SK-N-SH treated with all-trans-retinoic acid at 6 μM for 48 hours (cell line): ENCODE data around the gene SLC16A13.

ENCODE experiments used
- ATAC-seq: fragments of 200-7000 bp; cut with Tn5 transposase; 3 replicates; pipeline ENCODE4 v1.9.1; 2020; ENCODE audit warnings: mild to moderate bottlenecking, moderate library complexity
- ARNTL ChIP-seq: fragments of 450-650 bp; formaldehyde crosslinking; IDR thresholded peaks from 2 replicates; pipeline ENCODE4 v1.5.0; 2020; ENCODE audit warnings: low read depth, mild to moderate bottlenecking, moderate library complexity, borderline replicate concordance
- BACH2 ChIP-seq: fragments of 250-450 bp; sonication (Bioruptor Pico); IDR thresholded peaks from 2 replicates; pipeline ENCODE4 v1.9.0; 2021; ENCODE audit warnings: mild to moderate bottlenecking, borderline replicate concordance
- CREB5 ChIP-seq: fragments of 250-450 bp; sonication (Bioruptor Pico); IDR thresholded peaks from 2 replicates; pipeline ENCODE4 v1.5.1; 2020; ENCODE audit warnings: low read depth, mild to moderate bottlenecking, moderate library complexity
- CSDC2 ChIP-seq: fragments of 250-450 bp; sonication (Bioruptor Pico); IDR thresholded peaks from 2 replicates; pipeline ENCODE4 v1.5.0; 2020; ENCODE audit warnings: mild to moderate bottlenecking, moderate library complexity
- CSRNP3 ChIP-seq: fragments of 250-450 bp; sonication (Bioruptor Pico); IDR thresholded peaks from 2 replicates; pipeline ENCODE4 v1.5.1; 2021; ENCODE audit warnings: mild to moderate bottlenecking, moderate library complexity
- ESRRG ChIP-seq: fragments of 250-450 bp; sonication (Bioruptor Pico); IDR thresholded peaks from 2 replicates; pipeline ENCODE4 v1.6.1; 2021; ENCODE audit warnings: mild to moderate bottlenecking
- GLIS3 ChIP-seq: fragments of 250-450 bp; sonication (Bioruptor Pico); IDR thresholded peaks from 2 replicates; pipeline ENCODE4 v1.5.0; 2020; ENCODE audit warnings: mild to moderate bottlenecking, moderate library complexity
- ISL1 ChIP-seq: fragments of 250-450 bp; sonication (Bioruptor Pico); IDR thresholded peaks from 2 replicates; pipeline ENCODE4 v2.1.2; 2022; ENCODE audit warnings: mild to moderate bottlenecking, moderate library complexity
- PATZ1 ChIP-seq: fragments of 250-450 bp; sonication (Bioruptor Pico); IDR thresholded peaks from 2 replicates; pipeline ENCODE4 v1.8.0; 2020; ENCODE audit warnings: mild to moderate bottlenecking, moderate library complexity, borderline replicate concordance
- POU6F1 ChIP-seq: fragments of 250-450 bp; sonication (Bioruptor Pico); IDR thresholded peaks from 2 replicates; pipeline ENCODE4 v1.8.0; 2021; ENCODE audit warnings: low read depth, mild to moderate bottlenecking, moderate library complexity, borderline replicate concordance
- PPARA ChIP-seq: fragments of 250-450 bp; sonication (Bioruptor Pico); IDR thresholded peaks from 2 replicates; pipeline ENCODE4 v1.5.0; 2020; ENCODE audit warnings: mild to moderate bottlenecking, borderline replicate concordance
- RARB ChIP-seq: fragments of 250-450 bp; sonication (Bioruptor Pico); IDR thresholded peaks from 2 replicates; pipeline ENCODE4 v1.8.0; 2021; ENCODE audit warnings: mild to moderate bottlenecking, moderate library complexity
- SNAI2 ChIP-seq: fragments of 250-450 bp; sonication (Bioruptor Pico); IDR thresholded peaks from 2 replicates; pipeline ENCODE4 v1.5.0; 2020; ENCODE audit warnings: mild to moderate bottlenecking, moderate library complexity
- TCF4 ChIP-seq: fragments of 250-450 bp; sonication (Bioruptor Pico); IDR thresholded peaks from 2 replicates; pipeline ENCODE4 v1.8.0; 2021; ENCODE audit warnings: mild to moderate bottlenecking, moderate library complexity, borderline replicate concordance
- TSHZ2 ChIP-seq: fragments of 250-450 bp; sonication (Bioruptor Pico); IDR thresholded peaks from 2 replicates; pipeline ENCODE4 v1.5.0; 2020; ENCODE audit warnings: mild to moderate bottlenecking, moderate library complexity
- ZC3H10 ChIP-seq: fragments of 250-450 bp; sonication (Bioruptor Pico); IDR thresholded peaks from 2 replicates; pipeline ENCODE4 v1.5.1; 2021; ENCODE audit warnings: mild to moderate bottlenecking, moderate library complexity
- ZFP3 ChIP-seq: fragments of 250-450 bp; sonication (Bioruptor Pico); IDR thresholded peaks from 2 replicates; pipeline ENCODE4 v1.5.0; 2020; ENCODE audit warnings: mild to moderate bottlenecking, moderate library complexity
- ZFP30 ChIP-seq: fragments of 450-650 bp; formaldehyde crosslinking; IDR thresholded peaks from 2 replicates; pipeline ENCODE4 v1.5.0; 2022; ENCODE audit warnings: mild to moderate bottlenecking, moderate library complexity
- ZNF565 ChIP-seq: fragments of 450-650 bp; formaldehyde crosslinking; conservative IDR thresholded peaks from 2 replicates; pipeline ENCODE4 v1.5.0; 2020; ENCODE audit warnings: low read depth, mild to moderate bottlenecking, moderate library complexity
- ZNF70 ChIP-seq: fragments of 450-650 bp; formaldehyde crosslinking; IDR thresholded peaks from 2 replicates; pipeline ENCODE4 v1.5.0; 2020; ENCODE audit warnings: mild to moderate bottlenecking, moderate library complexity

SLC16A13 gene

GRCh38 chr17:7068268-7068667 is 32.5 kb downstream of the SLC16A13 start (continued):
- TF ChIP-seq TSHZ2 (CRISPR knock-in tag) (no peak), CREB5 (CRISPR knock-in tag) (no peak), RARB (CRISPR knock-in tag) (no peak), GLIS3 (CRISPR knock-in tag) (no peak), ZNF565 (CRISPR knock-in tag) (no peak)

- ATAC-seq, result no peak
- TF ChIP-seq SNAI2 (CRISPR knock-in tag), result no peak
- TF ChIP-seq CSDC2 (CRISPR knock-in tag), result no peak
- TF ChIP-seq, all 23 proteins: peak for 0
Measured at GRCh38 chr17:7070712-7071111, 34.9 kb downstream of the SLC16A13 start.

GRCh38 chr17:7072406-7072805 is 36.6 kb downstream of the SLC16A13 start:
- TF ChIP-seq PATZ1 (CRISPR knock-in tag) (no peak), ISL1 (CRISPR knock-in tag) (no peak), CSRNP3 (CRISPR knock-in tag) (no peak), ZNF70 (CRISPR knock-in tag) (no peak), TCF4 (CRISPR knock-in tag) (no peak), CSDC2 (CRISPR knock-in tag) (no peak), TSHZ2 (CRISPR knock-in tag) (no peak), ARNTL (CRISPR knock-in tag) (no peak), ESRRG (CRISPR knock-in tag) (no peak), RARB (CRISPR knock-in tag) (no peak), ZC3H10 (CRISPR knock-in tag) (no peak), ZNF565 (CRISPR knock-in tag) (no peak), CREB5 (CRISPR knock-in tag) (no peak), ZFP30 (no peak), POU6F1 (no peak), SNAI2 (CRISPR knock-in tag) (no peak), PPARA (CRISPR knock-in tag) (no peak), ZFP3 (CRISPR knock-in tag) (no peak), GLIS3 (CRISPR knock-in tag) (no peak), BACH2 (no peak)
- no peak for ATAC-seq
